G401 (cell line): ENCODE results near the gene TOR3A. TPM values are rescaled to one million over a fixed set of nuclear protein-coding genes. Genes with fewer than 3 reads are reported as not detected.

ENCODE experiments used
- DNase-seq: peaks from one replicate; pipeline ENCODE4 v3.0.0-alpha.2; 2015; ENCODE audit warnings: low spot score
- in situ Hi-C: cut with HindIII; loops from 2 replicates; pipeline ENCODE4 v1.10.0; 2016; ENCODE audit warnings: low sequenced_read_pairs, mixed read lengths
- total RNA-seq: library from RNA; depleted of rRNA; stranded (reverse); fragments of >200 nt; shearing (Covaris generic); gene quantifications from 2 replicates; pipeline ENCODE4 v1.2.3, GENCODE V29; 2014

TOR3A gene
- total RNA-seq, 1 experiment from 2014 or later: 136 TPM

- no peak for DNase-seq
- in situ Hi-C loops: no loop called here
Measured at GRCh38 chr1:179061360-179062282, 20.2 kb upstream of the TOR3A start.

GRCh38 chr1:179066471-179066870, 15.4 kb upstream of the TOR3A start:
- no peak for DNase-seq
- in situ Hi-C loops: no loop called here

- in situ Hi-C loops: no loop called here
- DNase-seq: no peak
Measured at GRCh38 chr1:179077396-179077795, 4.5 kb upstream of the TOR3A start.

DNA sequence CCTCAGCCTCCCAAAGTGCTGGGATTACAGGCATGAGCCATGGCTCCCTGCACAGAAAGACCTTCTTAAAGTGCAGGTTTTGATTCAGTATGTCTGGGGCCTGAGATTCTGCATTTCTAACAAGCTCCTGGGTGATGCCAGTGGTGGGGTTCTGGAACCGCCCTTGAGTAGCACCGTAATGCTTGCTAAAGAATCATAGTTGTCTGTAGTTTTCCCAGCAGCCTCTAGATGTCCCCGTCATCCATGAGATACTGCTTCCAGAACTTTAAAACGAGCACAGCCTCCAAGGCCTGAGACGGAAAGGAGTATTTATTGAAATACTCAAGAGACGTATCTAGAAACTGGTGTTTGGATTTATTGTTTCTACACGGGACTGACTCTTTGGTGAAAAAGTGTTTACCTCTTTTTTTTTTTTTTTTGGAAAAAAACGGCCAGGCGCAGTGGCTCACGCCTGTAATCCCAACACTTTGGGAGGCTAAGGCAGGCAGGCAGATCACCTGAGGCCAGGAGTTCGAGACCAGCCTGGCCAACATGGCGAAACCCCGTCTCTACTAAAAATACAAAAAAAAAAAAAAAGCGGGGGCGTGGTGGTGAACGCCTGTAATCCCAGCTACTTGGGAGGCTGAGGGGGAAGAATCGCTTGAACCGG, 2.6 kb upstream of the TOR3A start:
- in situ Hi-C loops: no loop called here
- DNase-seq: peak; percentile 86

GRCh38 chr1:179080866-179081686, 794 bp upstream of the TOR3A start:
- DNase-seq: no peak
- in situ Hi-C loops: no loop called here

GRCh38 chr1:179082333-179082998, 596 bp downstream of the TOR3A start:
- in situ Hi-C loops: no loop called here
- DNase-seq: peak; percentile 57

DNA sequence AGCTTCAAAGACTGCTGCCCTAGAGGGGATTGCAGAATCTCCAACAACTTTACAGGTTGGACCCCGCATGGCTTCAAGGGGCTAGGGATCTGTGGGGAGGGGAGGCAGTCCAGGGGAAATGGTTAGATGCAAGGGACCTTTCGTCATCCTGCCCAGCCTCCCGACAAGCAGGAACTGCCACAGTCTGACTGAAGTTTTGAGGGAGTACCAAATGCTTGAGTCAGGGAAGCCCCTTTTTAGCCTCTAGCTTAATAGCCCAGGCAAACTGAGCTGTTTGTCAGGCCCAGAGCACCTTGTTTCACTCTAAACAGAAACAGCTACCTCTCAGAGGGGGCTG, 1.1 kb downstream of the TOR3A start:
- DNase-seq: no peak
- in situ Hi-C loops: no loop called here

GRCh38 chr1:179083533-179083932, 1.7 kb downstream of the TOR3A start:
- no peak for DNase-seq
- in situ Hi-C loops: no loop called here

- in situ Hi-C loops: no loop called here
- DNase-seq: no peak
Measured at GRCh38 chr1:179087665-179088064, 5.8 kb downstream of the TOR3A start.

- DNase-seq: no peak
- in situ Hi-C loops: no loop called here
Measured at GRCh38 chr1:179089827-179090482, 8.1 kb downstream of the TOR3A start.

- in situ Hi-C loops: no loop called here
Measured at GRCh38 chr1:179090522-179090921, 8.7 kb downstream of the TOR3A start.

GRCh38 chr1:179090923-179091322, 9.1 kb downstream of the TOR3A start:
- in situ Hi-C loops: no loop called here
- DNase-seq: no peak

More at GRCh38 chr1:179090522-179090921, 8.7 kb downstream of the TOR3A start:
- no peak for DNase-seq

- in situ Hi-C loops: no loop called here
Measured at GRCh38 chr1:179091691-179092165, 9.9 kb downstream of the TOR3A start.

GRCh38 chr1:179092896-179093461, 11.1 kb downstream of the TOR3A start:
- no peak for DNase-seq
- in situ Hi-C loops: no loop called here

More at GRCh38 chr1:179091691-179092165, 9.9 kb downstream of the TOR3A start:
- peak; percentile 70 for DNase-seq

DNA sequence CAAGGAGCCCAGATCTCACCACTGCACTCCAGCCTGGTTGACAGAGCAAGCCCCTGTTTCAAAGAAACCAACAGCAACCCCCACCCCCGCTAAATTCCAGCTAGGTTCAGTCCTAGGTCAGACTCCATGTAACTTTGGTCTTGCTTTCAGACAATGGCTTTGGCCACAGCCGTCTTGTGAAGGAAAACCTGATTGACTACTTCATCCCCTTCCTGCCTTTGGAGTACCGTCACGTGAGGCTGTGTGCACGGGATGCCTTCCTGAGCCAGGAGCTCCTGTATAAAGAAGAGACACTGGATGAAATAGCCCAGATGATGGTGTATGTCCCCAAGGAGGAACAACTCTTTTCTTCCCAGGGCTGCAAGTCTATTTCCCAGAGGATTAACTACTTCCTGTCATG, 12.9 kb downstream of the TOR3A start:
- in situ Hi-C loops: no loop called here
- DNase-seq: no peak

GRCh38 chr1:179095377-179095776, 13.5 kb downstream of the TOR3A start:
- no peak for DNase-seq
- in situ Hi-C loops: no loop called here

GRCh38 chr1:179095924-179096323, 14.1 kb downstream of the TOR3A start:
- in situ Hi-C loops: no loop called here
- DNase-seq: no peak

- in situ Hi-C loops: no loop called here
- DNase-seq: no peak
Measured at GRCh38 chr1:179099891-179100290, 18.0 kb downstream of the TOR3A start.
